ENCODE measurements around the gene EIF2AK3. TPM values are rescaled to one million over a fixed set of nuclear protein-coding genes. Genes with fewer than 3 reads are reported as not detected.

EIF2AK3 gene
- total and polyA plus RNA-seq, 2 of the 13 experiments (the other 11 are each of a cell fraction or from before 2014, with no cell fraction given): 10.3 to 30.6 TPM

GRCh38 chr2:88627856-88628570 lies 749 bp upstream of the EIF2AK3 start (continued):
- TF ChIP-seq ZNF780A (CRISPR knock-in tag; IDR thresholded peaks at IDR 0.05) (no peak), GABPA (IDR thresholded peaks at IDR 0.05; ENCODE audit: low read depth, low read length) (no peak), GABPA (CRISPR knock-in tag; IDR thresholded peaks at IDR 0.05; ENCODE audit: low read depth) (no peak; the same call in 1 of the 2 replicates), ELF4 (CRISPR knock-in tag; IDR thresholded peaks at IDR 0.05; ENCODE audit: borderline replicate concordance) (no peak), ZFP36 (IDR thresholded peaks at IDR 0.05; ENCODE audit: borderline replicate concordance, low read depth, low read length, partially characterized antibody) (no peak), AKAP8 (CRISPR knock-in tag; IDR thresholded peaks at IDR 0.05) (no peak), ZBTB3 (CRISPR knock-in tag; IDR thresholded peaks at IDR 0.05; ENCODE audit: borderline replicate concordance, low read depth) (peak; percentile 78; the same call in 1 of the 2 replicates), LRRFIP1 (CRISPR knock-in tag; conservative IDR thresholded peaks at IDR 0.05) (no peak), ZNF530 (CRISPR knock-in tag; IDR thresholded peaks at IDR 0.05; ENCODE audit: low read depth) (no peak), ZNF274 (CRISPR knock-in tag; IDR thresholded peaks at IDR 0.05) (peak; percentile 37; the same call in 1 of the 2 replicates), ZNF382 (CRISPR knock-in tag; IDR thresholded peaks at IDR 0.05; ENCODE audit: borderline replicate concordance) (no peak), HOXA5 (CRISPR knock-in tag; IDR thresholded peaks at IDR 0.05) (peak; percentile 81; the same call in 1 of the 2 replicates), STAT5B (CRISPR knock-in tag; IDR thresholded peaks at IDR 0.05) (no peak), ZNF784 (CRISPR knock-in tag; IDR thresholded peaks at IDR 0.05; ENCODE audit: borderline replicate concordance) (peak; percentile 44; the same call in 1 of the 2 replicates), DRAP1 (CRISPR knock-in tag; IDR thresholded peaks at IDR 0.05) (0 out of 2 replicates have a peak, but pooled peaks have one; percentile 90), ZNF782 (CRISPR knock-in tag; IDR thresholded peaks at IDR 0.05; ENCODE audit: borderline replicate concordance) (peak; percentile 63; the same call in 1 of the 2 replicates), PHF8 (CRISPR knock-in tag; IDR thresholded peaks at IDR 0.05) (peak; percentile 77), RAD21 (CRISPR knock-in tag; IDR thresholded peaks at IDR 0.05) (no peak), SRF (IDR thresholded peaks at IDR 0.05; ENCODE audit: low read depth, low read length) (no peak), PCBP1 (IDR thresholded peaks at IDR 0.05; ENCODE audit: borderline replicate concordance, low read depth, low read length) (no peak), NFYB (CRISPR knock-in tag; IDR thresholded peaks at IDR 0.05) (peak; percentile 12), POGZ (CRISPR knock-in tag; IDR thresholded peaks at IDR 0.05) (no peak), TBX3 (IDR thresholded peaks at IDR 0.05; ENCODE audit: borderline replicate concordance) (no peak), ATF6 (CRISPR knock-in tag; conservative IDR thresholded peaks at IDR 0.05) (no peak)
